H7 (cell line): ENCODE data around the gene KANK3. TPM values are rescaled to one million over a fixed set of nuclear protein-coding genes. Genes with fewer than 3 reads are reported as not detected.
"Not testable (repeated sequence)": the region's sequence is repeated elsewhere in the genome, so short reads cannot be mapped to it uniquely, and the experiment has no call there.

Source experiments
- DNase-seq: peaks from one replicate; pipeline ENCODE4 v3.0.0; 2012
- H3K27me3 ChIP-seq: 2 replicates; pipeline ENCODE4 v1.6.0; 2011; ENCODE audit warnings: mild to moderate bottlenecking, low read length; ENCODE audit not compliant: control insufficient read depth, insufficient read depth
- H3K36me3 ChIP-seq: replicated peaks from 2 replicates; pipeline ENCODE4 v1.5.1; 2011; ENCODE audit warnings: low read length; ENCODE audit not compliant: control insufficient read depth, insufficient read depth
- H3K4me3 ChIP-seq: 2 replicates; pipeline ENCODE4 v1.5.1; 2011; ENCODE audit warnings: low read depth, mild to moderate bottlenecking, control low read depth, low read length, moderate library complexity; ENCODE audit not compliant: insufficient read depth
- total RNA-seq: library from RNA; depleted of rRNA; stranded (reverse); fragments of >200 nt; shearing (Covaris generic); gene quantifications from 2 replicates; pipeline ENCODE4 v1.2.3, GENCODE V29; 2014

KANK3 gene
- total RNA-seq, 1 experiment from 2014 or later: 1.2 TPM

- Histone ChIP-seq H3K4me3 (no peak overlapping the region), H3K36me3 (no peaks in the 10 kb centered on the region; the same call in 1 of the 2 replicates), H3K27me3 (no peaks in the 10 kb centered on the region)
- DNase-seq: no peak
These were observed 34.5 kb upstream of the KANK3 start for GRCh38 chr19:8377598-8377997.

GRCh38 chr19:8376373-8376974, 33.4 kb upstream of the KANK3 start:
- not testable (repeated sequence) for DNase-seq, H3K36me3 ChIP-seq, H3K27me3 ChIP-seq, H3K4me3 ChIP-seq

- H3K36me3 ChIP-seq, DNase-seq, H3K27me3 ChIP-seq, H3K4me3 ChIP-seq: not testable (repeated sequence)
These were observed 32.7 kb upstream of the KANK3 start for GRCh38 chr19:8375766-8376165.

GRCh38 chr19:8373867-8374813, 31.1 kb upstream of the KANK3 start:
- H3K4me3 ChIP-seq: no peak overlapping the region
- H3K27me3 ChIP-seq: no peaks in the 10 kb centered on the region
- peak; percentile 58 for DNase-seq
- H3K36me3 ChIP-seq: peaks cover 2% of the 10 kb centered on the region; the same call in 1 of the 2 replicates

- Histone ChIP-seq H3K27me3 (no peaks in the 10 kb centered on the region), H3K4me3 (no peak overlapping the region), H3K36me3 (peaks cover 4% of the 10 kb centered on the region; the same call in 1 of the 2 replicates)
- DNase-seq: peak; percentile 45
These were observed 28.1 kb upstream of the KANK3 start for GRCh38 chr19:8371011-8371804.

- H3K4me3 ChIP-seq: no peak overlapping the region
- H3K36me3 ChIP-seq: peaks cover 4% of the 10 kb centered on the region; the same call in 1 of the 2 replicates
- DNase-seq: peak; percentile 39
- H3K27me3 ChIP-seq: 0 out of 2 replicates have a peak, but pooled peaks cover 3% of the 10 kb centered on the region
These were observed 27.3 kb upstream of the KANK3 start for GRCh38 chr19:8370176-8371010.

GRCh38 chr19:8367327-8368001, 24.4 kb upstream of the KANK3 start:
- Histone ChIP-seq H3K27me3 (peaks cover 9% of the 10 kb centered on the region), H3K4me3 (peak overlapping the region; percentile 20; the same call in 1 of the 2 replicates), H3K36me3 (peaks cover 4% of the 10 kb centered on the region; the same call in 1 of the 2 replicates)
- peak; percentile 92 for DNase-seq

GRCh38 chr19:8366961-8367326, 23.9 kb upstream of the KANK3 start:
- Histone ChIP-seq H3K4me3 (peak overlapping the region; percentile 20; the same call in 1 of the 2 replicates), H3K27me3 (peaks cover 9% of the 10 kb centered on the region), H3K36me3 (peaks cover 4% of the 10 kb centered on the region; the same call in 1 of the 2 replicates)
- peak; percentile 72 for DNase-seq

- peaks cover 4% of the 10 kb centered on the region; the same call in 1 of the 2 replicates for H3K36me3 ChIP-seq
- peaks cover 9% of the 10 kb centered on the region for H3K27me3 ChIP-seq
- H3K4me3 ChIP-seq: no peak overlapping the region
- peak; percentile 37 for DNase-seq
These were observed 23.1 kb upstream of the KANK3 start for GRCh38 chr19:8366121-8366581.

- peaks cover 3% of the 10 kb centered on the region; the same call in 1 of the 2 replicates for H3K36me3 ChIP-seq
- peak; percentile 97 for DNase-seq
- H3K4me3 ChIP-seq: peak within 1 kb of the TSS; percentile 70
- peaks cover 9% of the 10 kb centered on the region for H3K27me3 ChIP-seq
These were observed 21.0 kb upstream of the KANK3 start, which contains the start of gene ANGPTL4 for GRCh38 chr19:8363803-8364771. TSS of gene ANGPTL4 (plus strand) at chr19:8364155. CDS start at chr19:8364322, 167 bp downstream.

GRCh38 chr19:8361921-8362793, 19.1 kb upstream of the KANK3 start:
- Histone ChIP-seq H3K4me3 (no peak overlapping the region), H3K36me3 (no peaks in the 10 kb centered on the region), H3K27me3 (peaks cover 9% of the 10 kb centered on the region)
- no peak for DNase-seq
